Measurements from ENCODE around the gene DTNA.

DTNA gene

DNA sequence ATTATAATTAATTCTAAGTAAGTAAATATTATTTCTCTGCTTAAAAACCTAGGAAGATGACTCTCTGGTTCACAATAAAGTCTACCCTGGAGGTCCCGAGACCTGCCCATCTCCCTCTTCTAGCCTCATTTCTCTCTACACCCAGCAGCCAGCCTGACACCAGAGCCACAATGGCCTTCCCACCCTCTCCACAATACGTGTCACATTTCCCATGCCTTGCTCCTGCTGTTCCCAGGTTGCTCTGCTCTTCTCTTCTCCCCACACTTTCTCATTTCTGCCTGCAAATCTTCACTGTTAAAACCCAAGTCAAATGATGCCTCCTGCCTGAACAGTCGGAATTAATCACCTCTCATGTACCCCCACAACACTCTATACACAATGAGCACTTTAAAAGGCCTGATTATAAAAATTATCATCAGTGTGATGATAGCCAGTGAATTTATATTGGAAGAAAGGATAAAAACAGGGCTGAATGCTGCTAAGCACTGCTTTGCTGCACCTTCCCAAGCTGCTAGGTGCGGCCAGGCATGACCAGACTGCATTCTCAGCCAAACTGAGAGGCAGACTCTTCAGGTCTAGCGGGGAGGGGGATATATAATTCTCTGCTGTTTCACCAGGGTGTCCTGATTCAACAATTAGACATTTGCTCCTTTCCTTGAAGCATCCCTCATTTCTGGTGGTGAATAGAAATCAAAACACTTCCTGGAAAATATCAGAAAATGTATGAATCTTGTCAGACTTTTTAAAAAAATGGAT, 160.6 kb downstream of the DTNA start:
- H3K27ac ChIP-seq (ENCODE audit: low read depth, low read length): no peak overlapping the region
- no peaks in the 10 kb centered on the region for H3K27me3 ChIP-seq (ENCODE audit: insufficient read depth, low read length)
- H3K36me3 ChIP-seq (ENCODE audit: insufficient read depth, low read length): no peaks in the 10 kb centered on the region
- no peaks in the 10 kb centered on the region for H3K79me2 ChIP-seq (ENCODE audit: control insufficient read depth, insufficient read depth, low read length, unreplicated experiment)
- H3K4me3 ChIP-seq (ENCODE audit: low read depth, low read length): no peak overlapping the region
- no peak overlapping the region for H2AFZ ChIP-seq (ENCODE audit: low read length, unreplicated experiment)
- peaks cover 12% of the 10 kb centered on the region for H3K4me1 ChIP-seq (ENCODE audit: control insufficient read depth, insufficient read depth, low read length, unreplicated experiment)

DNA sequence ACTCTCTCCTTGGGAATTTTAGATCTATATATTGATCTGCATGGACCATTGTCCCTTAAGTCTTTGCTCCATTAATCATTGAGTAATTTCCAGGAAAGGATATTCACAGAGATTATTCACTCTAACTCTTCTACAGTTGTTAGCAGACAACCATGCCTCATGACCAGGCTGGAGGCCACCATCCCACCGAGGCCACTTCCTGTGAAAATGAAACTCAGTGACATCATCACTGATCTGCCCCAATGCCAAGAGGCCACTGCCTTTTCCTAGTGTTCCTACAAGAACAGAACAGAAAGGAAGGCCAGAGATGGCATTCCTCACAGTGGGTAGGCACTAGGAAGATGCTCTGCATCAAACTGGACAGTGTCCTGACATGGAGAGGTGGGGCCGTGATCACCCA, 161.3 kb downstream of the DTNA start:
- no peaks in the 10 kb centered on the region for H3K79me2 ChIP-seq (ENCODE audit: control insufficient read depth, insufficient read depth, low read length, unreplicated experiment)
- H3K27ac ChIP-seq (ENCODE audit: low read depth, low read length): no peak overlapping the region
- no peaks in the 10 kb centered on the region for H3K36me3 ChIP-seq (ENCODE audit: insufficient read depth, low read length)
- no peak overlapping the region for H3K4me3 ChIP-seq (ENCODE audit: low read depth, low read length)
- H2AFZ ChIP-seq (ENCODE audit: low read length, unreplicated experiment): peak overlapping the region; percentile 47
- H3K27me3 ChIP-seq (ENCODE audit: insufficient read depth, low read length): no peaks in the 10 kb centered on the region
- H3K4me1 ChIP-seq (ENCODE audit: control insufficient read depth, insufficient read depth, low read length, unreplicated experiment): peaks cover 12% of the 10 kb centered on the region

DNA sequence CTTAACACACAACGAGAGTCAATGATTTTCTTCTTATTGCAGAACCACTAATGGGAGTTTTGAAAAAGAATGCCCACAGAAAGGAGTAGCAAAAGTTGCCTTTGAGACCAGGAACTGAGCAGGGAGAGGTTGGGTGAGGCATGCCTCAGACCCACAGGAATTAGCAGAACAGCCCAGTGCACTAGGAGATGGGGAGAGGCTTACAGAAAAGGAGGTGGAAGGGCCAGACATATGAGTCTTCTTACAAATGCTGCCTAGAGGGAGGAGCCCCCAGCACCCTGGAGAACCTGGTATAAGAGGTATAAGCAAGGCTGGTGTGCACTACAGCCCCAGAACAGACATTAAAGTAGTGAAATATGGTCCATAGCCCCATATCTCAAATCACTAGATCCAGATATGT, 162.0 kb downstream of the DTNA start:
- H3K27ac ChIP-seq (ENCODE audit: low read depth, low read length): no peak overlapping the region
- no peaks in the 10 kb centered on the region for H3K36me3 ChIP-seq (ENCODE audit: insufficient read depth, low read length)
- H2AFZ ChIP-seq (ENCODE audit: low read length, unreplicated experiment): no peak overlapping the region
- peaks cover 10% of the 10 kb centered on the region for H3K4me1 ChIP-seq (ENCODE audit: control insufficient read depth, insufficient read depth, low read length, unreplicated experiment)
- no peaks in the 10 kb centered on the region for H3K27me3 ChIP-seq (ENCODE audit: insufficient read depth, low read length)
- H3K79me2 ChIP-seq (ENCODE audit: control insufficient read depth, insufficient read depth, low read length, unreplicated experiment): no peaks in the 10 kb centered on the region
- no peak overlapping the region for H3K4me3 ChIP-seq (ENCODE audit: low read depth, low read length)

DNA sequence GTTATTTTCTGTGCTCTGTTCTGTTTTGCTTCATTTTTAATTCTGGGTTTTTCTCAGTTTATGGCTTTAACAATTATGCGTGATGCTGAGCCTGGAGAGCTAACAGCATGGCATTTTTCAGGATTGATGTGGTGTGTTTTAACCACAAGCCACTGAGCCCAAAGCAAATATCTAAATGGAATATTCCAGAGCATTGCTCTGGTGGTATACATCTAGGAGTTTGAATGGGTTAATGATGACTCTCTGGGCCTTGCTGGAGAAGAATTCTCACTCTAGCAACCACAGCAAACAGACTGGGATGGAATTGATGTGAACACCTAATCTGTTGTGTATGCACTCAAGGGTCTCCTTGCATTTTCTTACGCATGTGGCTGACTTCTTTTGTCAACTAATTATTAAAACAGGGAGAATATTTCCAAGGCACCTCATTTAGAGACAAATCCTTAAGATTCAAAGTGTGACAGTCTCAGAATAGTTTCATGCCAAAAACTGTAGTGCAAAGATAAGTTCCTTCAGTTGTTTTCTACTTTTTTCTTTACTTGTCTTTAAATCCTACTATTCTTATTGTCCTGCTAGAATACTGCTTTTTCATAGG, 164.0 kb downstream of the DTNA start:
- no peaks in the 10 kb centered on the region for H3K36me3 ChIP-seq (ENCODE audit: insufficient read depth, low read length)
- H3K79me2 ChIP-seq (ENCODE audit: control insufficient read depth, insufficient read depth, low read length, unreplicated experiment): no peaks in the 10 kb centered on the region
- peaks cover 6% of the 10 kb centered on the region for H3K4me1 ChIP-seq (ENCODE audit: control insufficient read depth, insufficient read depth, low read length, unreplicated experiment)

DNA sequence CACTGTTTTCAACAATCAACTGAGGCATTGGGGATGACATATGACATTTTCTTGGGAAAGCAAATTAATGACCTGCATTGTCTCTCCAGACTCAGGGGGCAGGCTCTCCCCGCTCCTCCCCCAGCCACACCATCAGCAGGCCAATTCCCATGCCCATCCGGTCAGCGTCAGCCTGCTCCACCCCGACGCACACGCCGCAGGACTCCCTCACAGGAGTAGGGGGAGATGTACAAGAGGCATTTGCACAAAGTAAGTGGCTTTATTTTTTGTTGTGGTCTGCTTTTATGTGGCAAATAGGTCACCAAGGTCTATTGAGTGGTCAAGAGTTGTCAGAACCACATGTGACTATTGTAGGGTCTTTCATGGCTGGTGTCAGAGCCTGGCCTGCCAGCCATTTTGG, 165.1 kb downstream of the DTNA start:
- Histone ChIP-seq H3K4me1 (ENCODE audit: control insufficient read depth, insufficient read depth, low read length, unreplicated experiment) (peaks cover 6% of the 10 kb centered on the region), H3K79me2 (ENCODE audit: control insufficient read depth, insufficient read depth, low read length, unreplicated experiment) (no peaks in the 10 kb centered on the region), H3K27me3 (ENCODE audit: insufficient read depth, low read length) (no peaks in the 10 kb centered on the region), H2AFZ (ENCODE audit: low read length, unreplicated experiment) (no peak overlapping the region), H3K36me3 (ENCODE audit: insufficient read depth, low read length) (no peaks in the 10 kb centered on the region), H3K4me3 (ENCODE audit: low read depth, low read length) (no peak overlapping the region), H3K27ac (ENCODE audit: low read depth, low read length) (no peak overlapping the region)

More for the DNA sequence above, 164.0 kb downstream of the DTNA start:
- H3K27ac ChIP-seq (ENCODE audit: low read depth, low read length): no peak overlapping the region
- no peaks in the 10 kb centered on the region for H3K27me3 ChIP-seq (ENCODE audit: insufficient read depth, low read length)
- H3K4me3 ChIP-seq (ENCODE audit: low read depth, low read length): no peak overlapping the region
- no peak overlapping the region for H2AFZ ChIP-seq (ENCODE audit: low read length, unreplicated experiment)

DNA sequence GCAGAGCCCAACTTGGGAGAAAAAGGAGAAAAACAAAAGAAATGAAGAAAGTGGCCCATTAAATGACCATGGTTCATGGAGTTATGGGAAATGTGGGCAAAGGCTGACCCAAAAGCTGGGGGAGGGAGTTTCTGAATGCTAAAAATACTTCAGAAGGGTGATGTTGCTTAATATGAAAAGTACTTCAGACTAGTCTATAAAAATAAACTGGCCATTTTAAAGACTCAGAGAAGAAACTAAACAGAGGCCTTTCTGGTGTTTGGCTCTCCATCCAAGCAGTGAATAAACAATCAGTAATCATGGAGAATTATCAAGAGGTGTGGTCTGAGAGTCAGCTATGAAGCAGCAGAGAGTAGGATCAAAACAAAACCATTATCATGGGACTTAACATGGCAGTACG, 170.3 kb downstream of the DTNA start:
- Histone ChIP-seq H3K79me2 (ENCODE audit: control insufficient read depth, insufficient read depth, low read length, unreplicated experiment) (no peaks in the 10 kb centered on the region), H2AFZ (ENCODE audit: low read length, unreplicated experiment) (no peak overlapping the region), H3K4me3 (ENCODE audit: low read depth, low read length) (no peak overlapping the region), H3K27me3 (ENCODE audit: insufficient read depth, low read length) (no peaks in the 10 kb centered on the region), H3K27ac (ENCODE audit: low read depth, low read length) (no peak overlapping the region), H3K4me1 (ENCODE audit: control insufficient read depth, insufficient read depth, low read length, unreplicated experiment) (no peaks in the 10 kb centered on the region), H3K36me3 (ENCODE audit: insufficient read depth, low read length) (peaks cover 2% of the 10 kb centered on the region; the same call in 1 of the 2 replicates)

DNA sequence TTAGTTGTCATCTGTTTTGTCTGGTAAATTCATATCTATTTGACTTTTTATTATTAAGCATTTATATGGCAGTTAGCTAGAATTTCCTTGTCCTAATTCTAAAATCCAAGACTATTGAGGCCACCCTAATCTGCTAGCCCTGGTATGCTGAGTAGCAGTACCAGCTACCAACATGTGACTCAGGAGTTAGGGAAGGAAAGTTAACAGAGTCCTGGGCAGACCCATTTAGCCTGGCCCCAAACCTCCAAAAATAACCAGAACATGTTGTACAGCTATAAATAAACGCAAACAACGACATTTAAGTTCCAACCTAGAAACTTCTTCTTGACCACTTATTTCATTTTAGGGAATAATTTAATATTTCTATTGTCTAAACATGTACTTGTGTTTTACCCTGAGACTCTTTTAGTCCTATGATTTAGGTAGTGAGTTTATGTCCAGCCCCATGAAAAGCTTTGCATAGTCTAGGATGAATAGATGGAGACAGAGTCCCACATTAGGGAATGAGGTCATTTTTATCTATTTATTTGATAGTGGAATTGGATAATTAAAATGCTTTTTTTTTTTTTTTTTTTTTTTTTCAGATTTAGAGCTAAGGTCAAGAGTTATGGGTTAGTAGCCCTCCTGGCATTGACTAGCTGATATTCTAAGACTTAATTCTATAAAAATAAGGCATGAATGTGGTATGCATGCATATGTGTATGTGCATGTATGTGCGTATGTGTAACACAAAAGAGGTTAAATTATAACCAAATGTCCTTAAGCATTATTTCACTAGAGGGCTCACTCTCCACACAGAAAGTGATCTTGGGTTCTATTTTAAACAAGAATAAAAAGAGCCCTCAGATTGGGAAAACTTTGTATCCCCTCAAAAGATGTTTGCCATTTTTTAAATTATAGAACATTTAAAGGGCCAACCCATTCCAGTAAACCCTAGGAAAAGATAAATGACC, 171.1 kb downstream of the DTNA start:
- Histone ChIP-seq H3K4me1 (ENCODE audit: control insufficient read depth, insufficient read depth, low read length, unreplicated experiment) (no peaks in the 10 kb centered on the region), H2AFZ (ENCODE audit: low read length, unreplicated experiment) (no peak overlapping the region), H3K27me3 (ENCODE audit: insufficient read depth, low read length) (no peaks in the 10 kb centered on the region), H3K27ac (ENCODE audit: low read depth, low read length) (no peak overlapping the region), H3K79me2 (ENCODE audit: control insufficient read depth, insufficient read depth, low read length, unreplicated experiment) (no peaks in the 10 kb centered on the region), H3K4me3 (ENCODE audit: low read depth, low read length) (no peak overlapping the region), H3K36me3 (ENCODE audit: insufficient read depth, low read length) (peaks cover 5% of the 10 kb centered on the region; the same call in 1 of the 2 replicates)

DNA sequence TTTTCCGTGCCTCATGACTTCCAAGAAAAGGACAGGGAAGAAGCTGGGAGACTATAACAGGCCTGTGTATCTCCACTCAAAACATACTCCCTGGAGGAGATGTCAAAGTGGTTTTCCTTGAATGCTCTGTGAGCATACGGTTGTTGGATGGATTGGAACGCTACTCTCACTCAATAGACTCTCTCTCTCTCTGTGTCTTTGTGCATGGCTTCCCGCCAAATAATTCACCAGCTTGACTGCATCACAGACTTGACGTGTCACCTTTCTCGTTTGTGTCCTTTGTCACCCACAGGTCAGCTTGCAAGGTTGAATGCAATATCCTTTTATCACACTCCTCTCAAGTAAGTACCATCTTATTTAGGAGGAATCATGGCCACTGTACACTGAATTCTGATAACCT, 174.3 kb downstream of the DTNA start:
- Histone ChIP-seq H3K27me3 (ENCODE audit: insufficient read depth, low read length) (no peaks in the 10 kb centered on the region), H3K36me3 (ENCODE audit: insufficient read depth, low read length) (peaks cover 5% of the 10 kb centered on the region; the same call in 1 of the 2 replicates), H3K27ac (ENCODE audit: low read depth, low read length) (no peak overlapping the region), H3K4me3 (ENCODE audit: low read depth, low read length) (no peak overlapping the region), H3K4me1 (ENCODE audit: control insufficient read depth, insufficient read depth, low read length, unreplicated experiment) (no peaks in the 10 kb centered on the region), H2AFZ (ENCODE audit: low read length, unreplicated experiment) (no peak overlapping the region), H3K79me2 (ENCODE audit: control insufficient read depth, insufficient read depth, low read length, unreplicated experiment) (no peaks in the 10 kb centered on the region)

DNA sequence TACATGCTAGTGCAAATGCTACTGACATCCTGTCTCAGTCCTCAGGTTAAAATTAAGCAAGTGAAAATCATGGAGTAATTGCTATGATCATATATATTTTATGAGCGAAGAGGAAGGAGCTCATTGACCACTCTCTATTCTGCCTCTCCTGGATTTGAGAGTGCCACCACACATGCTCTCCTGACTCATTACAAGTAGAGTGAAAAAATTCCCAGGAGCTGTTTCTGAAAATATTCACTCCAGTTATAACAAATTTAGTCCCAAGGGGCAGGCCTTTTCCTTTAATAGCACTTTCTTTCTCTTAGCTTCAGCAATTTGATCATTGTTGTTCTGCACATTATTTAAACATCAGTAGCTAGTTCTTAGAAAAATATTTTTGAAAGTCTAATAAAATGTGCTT, 176.1 kb downstream of the DTNA start:
- peaks cover 9% of the 10 kb centered on the region; the same call in 1 of the 2 replicates for H3K36me3 ChIP-seq (ENCODE audit: insufficient read depth, low read length)
- H3K27ac ChIP-seq (ENCODE audit: low read depth, low read length): no peak overlapping the region
- H3K27me3 ChIP-seq (ENCODE audit: insufficient read depth, low read length): no peaks in the 10 kb centered on the region
- H2AFZ ChIP-seq (ENCODE audit: low read length, unreplicated experiment): no peak overlapping the region
- no peaks in the 10 kb centered on the region for H3K4me1 ChIP-seq (ENCODE audit: control insufficient read depth, insufficient read depth, low read length, unreplicated experiment)
- H3K4me3 ChIP-seq (ENCODE audit: low read depth, low read length): no peak overlapping the region
- no peaks in the 10 kb centered on the region for H3K79me2 ChIP-seq (ENCODE audit: control insufficient read depth, insufficient read depth, low read length, unreplicated experiment)

DNA sequence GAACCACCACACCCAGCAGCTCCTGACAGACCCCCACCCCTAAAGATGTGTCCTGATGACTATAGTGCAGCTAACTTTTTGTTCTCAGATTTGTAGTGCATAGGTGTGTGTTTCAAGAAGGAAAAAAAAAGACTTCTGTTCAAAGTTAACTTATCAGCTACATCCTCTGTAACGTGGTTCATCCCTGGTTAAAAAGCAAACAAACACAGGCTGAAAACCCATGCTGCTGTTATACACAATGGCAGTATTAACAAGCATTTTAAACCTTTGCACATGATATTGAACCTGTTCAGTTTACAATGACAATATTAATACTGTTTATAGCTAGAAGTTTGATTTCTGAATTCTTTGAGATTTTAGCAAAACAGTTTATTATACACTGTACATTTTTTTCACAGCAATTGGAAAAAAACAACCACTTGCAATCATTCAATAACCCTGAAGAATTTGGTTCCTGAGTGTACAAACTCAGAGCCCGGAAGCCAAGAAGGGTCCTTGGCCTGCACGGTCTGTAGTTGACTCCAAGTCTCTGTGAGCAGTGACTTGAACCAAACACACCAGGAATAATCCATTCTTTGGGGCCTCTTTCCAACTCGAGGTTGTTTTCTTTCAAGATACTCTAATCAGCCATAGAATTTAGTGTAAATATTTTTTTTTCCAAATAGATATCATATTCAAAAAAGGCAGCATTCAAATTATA, 177.9 kb downstream of the DTNA start:
- H3K27me3 ChIP-seq (ENCODE audit: insufficient read depth, low read length): no peaks in the 10 kb centered on the region
- H2AFZ ChIP-seq (ENCODE audit: low read length, unreplicated experiment): no peak overlapping the region
- no peaks in the 10 kb centered on the region for H3K4me1 ChIP-seq (ENCODE audit: control insufficient read depth, insufficient read depth, low read length, unreplicated experiment)
- H3K36me3 ChIP-seq (ENCODE audit: insufficient read depth, low read length): peaks cover 19% of the 10 kb centered on the region
- no peak overlapping the region for H3K4me3 ChIP-seq (ENCODE audit: low read depth, low read length)
- no peaks in the 10 kb centered on the region for H3K79me2 ChIP-seq (ENCODE audit: control insufficient read depth, insufficient read depth, low read length, unreplicated experiment)
- H3K27ac ChIP-seq (ENCODE audit: low read depth, low read length): no peak overlapping the region
